BJ (cell line): Measurements from ENCODE around the gene SEC14L5. TPM values are rescaled to one million over a fixed set of nuclear protein-coding genes. Genes with fewer than 3 reads are reported as not detected.

ENCODE experiments used
- CTCF ChIA-PET: fragments of 350-600 bp; formaldehyde crosslinking; extraction: SDS; loops from one replicate; lab custom pipeline; 2021; ENCODE audit warnings: antibody characterized with exemption, inconsistent platforms; lab: Yijun Ruan, JAX
- POLR2A ChIA-PET: fragments of 300-600 bp; sonication (Branson Sonifier 250); formaldehyde crosslinking; extraction: SDS; loops from one replicate; lab custom pipeline; 2021; ENCODE audit warnings: antibody characterized with exemption; lab: Charles Lee
- DNase-seq: peaks from one replicate; pipeline ENCODE4 v3.0.0-alpha.2; 2011; ENCODE audit warnings: low read depth
- H3K27me3 ChIP-seq: 2 replicates; pipeline ENCODE4 v1.6.0; 2011; ENCODE audit warnings: low read length; ENCODE audit not compliant: control insufficient read depth, insufficient read depth
- H3K36me3 ChIP-seq: 2 replicates; pipeline ENCODE4 v1.5.1; 2011; ENCODE audit warnings: low read length; ENCODE audit not compliant: control insufficient read depth, insufficient read depth
- H3K4me3 ChIP-seq: 2 replicates; pipeline ENCODE4 v1.5.1; 2011; ENCODE audit warnings: low read depth, mild to moderate bottlenecking, control low read depth, low read length
- CTCF ChIP-seq: IDR thresholded peaks from 2 replicates; pipeline ENCODE4 v1.5.1; 2011; ENCODE audit warnings: low read depth, mild to moderate bottlenecking, control low read depth, inconsistent platforms, low read length, moderate library complexity; ENCODE audit not compliant: insufficient read depth
- polyA plus RNA-seq: library from polyadenylated mRNA; depleted of rRNA; stranded (reverse); fragments of >200 nt; gene quantifications from 2 replicates; pipeline ENCODE4 v1.2.3, GENCODE V29; 2011

Gene SEC14L5
- polyA plus RNA-seq, 1 experiment = not detected

- CTCF ChIA-PET = no interaction called here
- peaks cover 5% of the 10 kb centered on the region; the same call in 1 of the 2 replicates for H3K27me3 ChIP-seq
- TF ChIP-seq CTCF = no peak
- no peak for DNase-seq
- no peaks in the 10 kb centered on the region for H3K36me3 ChIP-seq
- no peak overlapping the region for H3K4me3 ChIP-seq
- POLR2A ChIA-PET = no interaction called here
These were observed 57.2 kb downstream of the SEC14L5 start for GRCh38 chr16:5015351-5015750.

GRCh38 chr16:5015887-5016286 lies 57.8 kb downstream of the SEC14L5 start:
- POLR2A ChIA-PET = no interaction called here
- no peak for TF ChIP-seq CTCF
- no peak for DNase-seq
- CTCF ChIA-PET = no interaction called here
- Histone ChIP-seq H3K27me3 (peaks cover 4% of the 10 kb centered on the region; the same call in 1 of the 2 replicates), H3K36me3 (no peaks in the 10 kb centered on the region), H3K4me3 (no peak overlapping the region)

GRCh38 chr16:5016967-5017677 lies 59.0 kb downstream of the SEC14L5 start:
- no peak for DNase-seq
- no peak overlapping the region for H3K4me3 ChIP-seq
- no peaks in the 10 kb centered on the region for H3K36me3 ChIP-seq
- ChIA-PET CTCF (no interaction called here), POLR2A (no interaction called here)
- no peak for TF ChIP-seq CTCF
- peaks cover 4% of the 10 kb centered on the region; the same call in 1 of the 2 replicates for H3K27me3 ChIP-seq

GRCh38 chr16:5017678-5017969 lies 59.5 kb downstream of the SEC14L5 start:
- DNase-seq = no peak
- ChIA-PET POLR2A (no interaction called here), CTCF (no interaction called here)

GRCh38 chr16:5018793-5019192 lies 60.7 kb downstream of the SEC14L5 start:
- Histone ChIP-seq H3K27me3 (peaks cover 4% of the 10 kb centered on the region; the same call in 1 of the 2 replicates), H3K4me3 (no peak overlapping the region), H3K36me3 (no peaks in the 10 kb centered on the region)
- DNase-seq = no peak
- POLR2A ChIA-PET = no interaction called here
- no peak for TF ChIP-seq CTCF
- CTCF ChIA-PET = interaction anchor here (1.4 kb wide), 1 partner anchor 16 kb away, joined by 4 read pairs; no protein-coding TSS in a partner anchor

More at GRCh38 chr16:5017678-5017969, 59.5 kb downstream of the SEC14L5 start:
- TF ChIP-seq CTCF = no peak
- H3K4me3 ChIP-seq = no peak overlapping the region
- H3K36me3 ChIP-seq = no peaks in the 10 kb centered on the region
- peaks cover 4% of the 10 kb centered on the region; the same call in 1 of the 2 replicates for H3K27me3 ChIP-seq
